ENCODE measurements around the gene MYL11.

- TF ChIP-seq, protein P1, sequence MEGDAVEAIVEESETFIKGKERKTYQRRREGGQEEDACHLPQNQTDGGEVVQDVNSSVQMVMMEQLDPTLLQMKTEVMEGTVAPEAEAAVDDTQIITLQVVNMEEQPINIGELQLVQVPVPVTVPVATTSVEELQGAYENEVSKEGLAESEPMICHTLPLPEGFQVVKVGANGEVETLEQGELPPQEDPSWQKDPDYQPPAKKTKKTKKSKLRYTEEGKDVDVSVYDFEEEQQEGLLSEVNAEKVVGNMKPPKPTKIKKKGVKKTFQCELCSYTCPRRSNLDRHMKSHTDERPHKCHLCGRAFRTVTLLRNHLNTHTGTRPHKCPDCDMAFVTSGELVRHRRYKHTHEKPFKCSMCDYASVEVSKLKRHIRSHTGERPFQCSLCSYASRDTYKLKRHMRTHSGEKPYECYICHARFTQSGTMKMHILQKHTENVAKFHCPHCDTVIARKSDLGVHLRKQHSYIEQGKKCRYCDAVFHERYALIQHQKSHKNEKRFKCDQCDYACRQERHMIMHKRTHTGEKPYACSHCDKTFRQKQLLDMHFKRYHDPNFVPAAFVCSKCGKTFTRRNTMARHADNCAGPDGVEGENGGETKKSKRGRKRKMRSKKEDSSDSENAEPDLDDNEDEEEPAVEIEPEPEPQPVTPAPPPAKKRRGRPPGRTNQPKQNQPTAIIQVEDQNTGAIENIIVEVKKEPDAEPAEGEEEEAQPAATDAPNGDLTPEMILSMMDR (IDR thresholded peaks at IDR 0.05), result no peak
- TF ChIP-seq POLR2A (IDR thresholded peaks at IDR 0.05), result no peak
Observed at GRCh38 chr16:30359871-30360170, 14.8 kb upstream of the MYL11 start.

All from adrenal gland (tissue), 5 donors.